GM23338 (cell line): ENCODE data around the gene PPM1F. TPM values are rescaled to one million over a fixed set of nuclear protein-coding genes. Genes with fewer than 3 reads are reported as not detected.

Source experiments
- ATAC-seq: fragments of 200-7000 bp; cut with Tn5 transposase; 3 replicates; pipeline ENCODE4 v1.9.1; 2020
- DNase-seq: peaks from one replicate; pipeline ENCODE4 v3.0.0-alpha.2; 2015; ENCODE audit warnings: low spot score
- H2AFZ ChIP-seq: fragments of 200-600 bp; sonication (generic); 2 replicates; pipeline ENCODE4 v1.8.0; 2016; ENCODE audit warnings: antibody characterized with exemption, mild to moderate bottlenecking, moderate library complexity
- H3F3A ChIP-seq: fragments of 200-600 bp; sonication (generic); replicated peaks from 2 replicates; pipeline ENCODE4 v1.8.0; 2017; ENCODE audit warnings: antibody characterized with exemption, mixed run types, low read depth
- H3K27ac ChIP-seq: fragments of 200-600 bp; sonication (generic); 2 replicates; pipeline ENCODE4 v1.6.1; 2016; ENCODE audit warnings: low read depth
- H3K27me3 ChIP-seq: fragments of 200-600 bp; sonication (generic); 2 replicates; pipeline ENCODE4 v1.8.0; 2016; ENCODE audit warnings: mild to moderate bottlenecking, mixed run types, moderate library complexity; ENCODE audit not compliant: insufficient read depth
- H3K36me3 ChIP-seq: fragments of 200-600 bp; sonication (generic); 2 replicates; pipeline ENCODE4 v1.8.0; 2016; ENCODE audit warnings: mild to moderate bottlenecking; ENCODE audit not compliant: insufficient read depth
- H3K4me1 ChIP-seq: fragments of 200-600 bp; sonication (generic); 2 replicates; pipeline ENCODE4 v1.8.0; 2016; ENCODE audit warnings: mild to moderate bottlenecking, moderate library complexity; ENCODE audit not compliant: insufficient read depth
- H3K4me2 ChIP-seq: fragments of 200-600 bp; sonication (generic); 2 replicates; pipeline ENCODE4 v1.7.1; 2017; ENCODE audit warnings: mixed run types
- H3K4me3 ChIP-seq: fragments of 200-600 bp; sonication (generic); 2 replicates; pipeline ENCODE4 v1.6.1; 2016; ENCODE audit warnings: mixed run types
- H3K79me2 ChIP-seq: fragments of 200-600 bp; sonication (generic); replicated peaks from 2 replicates; pipeline ENCODE4 v1.8.0; 2017; ENCODE audit warnings: mild to moderate bottlenecking; ENCODE audit not compliant: insufficient read depth
- H3K9me2 ChIP-seq: fragments of 200-600 bp; sonication (generic); 2 replicates; pipeline ENCODE4 v1.8.0; 2017; ENCODE audit not compliant: insufficient read depth
- H4K20me1 ChIP-seq: fragments of 200-600 bp; sonication (generic); replicated peaks from 2 replicates; pipeline ENCODE4 v1.8.0; 2017; ENCODE audit warnings: mild to moderate bottlenecking; ENCODE audit not compliant: insufficient read depth
- H3K27ac Mint-ChIP-seq: 2 replicates; pipeline ENCODE4 v1.8.0; 2020; ENCODE audit warnings: inconsistent platforms, mild to moderate bottlenecking, moderate library complexity, mixed read lengths
- H3K27me3 Mint-ChIP-seq: 3 replicates; pipeline ENCODE4 v1.8.0; 2022; ENCODE audit warnings: low read depth, mild to moderate bottlenecking, moderate library complexity, mixed read lengths, inconsistent platforms; ENCODE audit not compliant: insufficient read depth, poor library complexity
- H3K36me3 Mint-ChIP-seq: 3 replicates; pipeline ENCODE4 v1.8.0; 2021; ENCODE audit warnings: low read depth, mild to moderate bottlenecking, inconsistent platforms, moderate library complexity, mixed read lengths
- H3K4me1 Mint-ChIP-seq: 3 replicates; pipeline ENCODE4 v1.8.0; 2020; ENCODE audit warnings: mild to moderate bottlenecking, inconsistent platforms, mixed read lengths
- H3K4me3 Mint-ChIP-seq: 3 replicates; pipeline ENCODE4 v1.8.0; 2021; ENCODE audit warnings: moderate library complexity, mild to moderate bottlenecking, inconsistent platforms, mixed read lengths
- H3K9me3 Mint-ChIP-seq: 3 replicates; pipeline ENCODE4 v1.8.0; 2020; ENCODE audit warnings: moderate library complexity, mild to moderate bottlenecking, inconsistent platforms, mixed read lengths
- CREB1 ChIP-seq: fragments of 250-450 bp; sonication (Bioruptor Pico); IDR thresholded peaks from 2 replicates; pipeline ENCODE4 v1.5.0; 2020; ENCODE audit warnings: low read depth, mild to moderate bottlenecking, moderate library complexity
- EZH2 ChIP-seq: fragments of 200-600 bp; sonication (generic); IDR thresholded peaks from one replicate; pipeline ENCODE4 v1.8.0; 2017; ENCODE audit warnings: antibody characterized with exemption, mild to moderate bottlenecking, low read depth; ENCODE audit not compliant: unreplicated experiment
- EZH2phosphoT487 ChIP-seq: fragments of 200-600 bp; sonication (generic); IDR thresholded peaks from one replicate; pipeline ENCODE4 v1.8.1; 2018; ENCODE audit warnings: antibody characterized with exemption; ENCODE audit not compliant: unreplicated experiment
- JUNB ChIP-seq: IDR thresholded peaks from one replicate; pipeline ENCODE4 v1.6.1; 2016; ENCODE audit warnings: antibody characterized with exemption; ENCODE audit not compliant: unreplicated experiment
- NANOG ChIP-seq: IDR thresholded peaks from 2 replicates; pipeline ENCODE4 v1.6.1; 2016; ENCODE audit warnings: antibody characterized with exemption, borderline replicate concordance
- POLR2AphosphoS5 ChIP-seq: IDR thresholded peaks from 2 replicates; pipeline ENCODE4 v1.6.1; 2016; ENCODE audit warnings: antibody characterized with exemption, low read depth
- REST ChIP-seq: IDR thresholded peaks from one replicate; pipeline ENCODE4 v1.6.1; 2018; ENCODE audit warnings: antibody characterized with exemption; ENCODE audit not compliant: unreplicated experiment
- STAT1 ChIP-seq: IDR thresholded peaks from one replicate; pipeline ENCODE4 v1.6.1; 2016; ENCODE audit warnings: antibody characterized with exemption; ENCODE audit not compliant: unreplicated experiment
- ZNF114 ChIP-seq: fragments of 250-450 bp; sonication (Bioruptor Pico); IDR thresholded peaks from 2 replicates; pipeline ENCODE4 v1.5.0; 2020; ENCODE audit warnings: mild to moderate bottlenecking, moderate library complexity
- ZNF331 ChIP-seq: fragments of 250-450 bp; sonication (Bioruptor Pico); IDR thresholded peaks from 2 replicates; pipeline ENCODE4 v1.5.0; 2020; ENCODE audit warnings: low read depth, mild to moderate bottlenecking, moderate library complexity
- ZNF462 ChIP-seq: fragments of 250-450 bp; sonication (Bioruptor Pico); IDR thresholded peaks from 2 replicates; pipeline ENCODE4 v1.5.0; 2020; ENCODE audit warnings: mild to moderate bottlenecking, moderate library complexity
- polyA plus RNA-seq: library from polyadenylated mRNA; unstranded; fragments of >200 nt; fragmentation: Nextera tagmentation; extraction: Ambion mirVana; gene quantifications from 2 replicates; pipeline ENCODE4 v1.2.1, GENCODE V29; 2016
- total RNA-seq: library from RNA; depleted of rRNA; stranded (reverse); fragments of >200 nt; shearing (Covaris generic); gene quantifications from 2 replicates; pipeline ENCODE4 v1.2.3, GENCODE V29; 2014
- TF ChIP-seq, protein P1 (sequence below): IDR thresholded peaks from 2 replicates; pipeline ENCODE4 v1.6.1; 2016; ENCODE audit warnings: antibody characterized with exemption
- TF ChIP-seq, protein P2 (sequence below), 2 experiments: fragments of 200-600 bp in 1 of 2; sonication (generic) in 1 of 2; conservative IDR thresholded peaks; 2 replicates each; pipeline versions ENCODE4 v1.5.1 to v1.6.1; 2016 to 2017; ENCODE audit warnings: antibody characterized with exemption in 2 of 2, low read depth in 2 of 2, mild to moderate bottlenecking in 2 of 2, moderate library complexity in 1 of 2

PPM1F gene
- total and polyA plus RNA-seq, 2 experiments from 2014 or later = 7.1 to 29.3 TPM

DNA sequence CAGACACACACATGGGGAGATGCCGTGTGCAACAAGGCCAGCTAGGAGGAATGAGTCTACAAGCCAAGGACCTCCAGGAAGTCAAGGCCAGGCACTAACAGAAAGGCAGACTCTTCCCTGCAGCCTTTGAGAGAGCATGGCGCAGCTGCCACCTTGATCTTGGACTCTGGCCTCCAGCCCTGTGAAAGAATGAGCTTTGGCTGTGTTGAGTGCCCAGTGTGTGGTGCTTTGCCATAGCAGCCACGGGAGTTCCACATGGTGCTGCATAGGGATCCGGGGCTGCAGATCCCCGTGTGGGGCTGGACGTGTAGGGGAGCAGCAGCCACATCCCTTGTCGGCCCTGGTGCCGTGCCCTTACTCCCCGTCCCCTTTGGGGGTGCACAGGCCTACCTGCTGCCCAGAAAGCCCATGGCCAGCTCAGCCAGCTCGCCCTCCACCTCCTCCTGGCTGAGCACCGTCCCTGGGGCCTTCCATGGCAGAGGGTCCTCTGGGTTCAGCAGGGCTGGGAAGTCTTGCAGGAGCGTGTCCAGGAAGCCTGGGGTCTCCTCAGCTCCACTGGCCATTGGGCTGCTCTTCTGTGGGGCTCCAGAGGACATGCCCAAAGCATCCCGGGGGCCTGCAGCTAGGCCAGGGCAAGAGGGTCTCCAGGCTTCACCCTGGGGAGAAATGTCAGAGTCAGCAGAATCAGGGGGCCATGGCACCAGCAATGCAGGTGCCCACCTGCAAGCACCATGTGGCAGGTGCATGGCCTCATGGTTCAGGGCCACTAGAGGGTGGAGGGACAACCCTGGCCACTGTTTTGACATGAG, 7.0 kb downstream of the PPM1F start:
- no peak overlapping the region for H3K27ac Mint-ChIP-seq

More for the DNA sequence above, 7.0 kb downstream of the PPM1F start:
- ATAC-seq = no peak
- Histone ChIP-seq H3K4me2 (no peak overlapping the region), H3K27ac (no peak overlapping the region), H3K36me3 (no peaks in the 10 kb centered on the region; the same call in 1 of the 2 replicates), H3K79me2 (no peaks in the 10 kb centered on the region), H3K27me3 (no peaks in the 10 kb centered on the region), H3K9me2 (no peaks in the 10 kb centered on the region), H3K4me3 (no peak overlapping the region), H3K4me1 (peaks cover 8% of the 10 kb centered on the region; the same call in 1 of the 2 replicates), H2AFZ (no peak overlapping the region), H3F3A (no peaks in the 10 kb centered on the region), H4K20me1 (peaks cover 1% of the 10 kb centered on the region; the same call in 1 of the 2 replicates)
- H3K27me3 Mint-ChIP-seq = peaks cover 9% of the 10 kb centered on the region
- H3K4me1 Mint-ChIP-seq = peaks cover 25% of the 10 kb centered on the region
- DNase-seq = no peak
- TF ChIP-seq POLR2AphosphoS5 = no peak
- TF ChIP-seq ZNF114 (CRISPR knock-in tag) = no peak
- no peak for TF ChIP-seq JUNB
- no peak for TF ChIP-seq NANOG
- no peak for TF ChIP-seq ZNF462 (CRISPR knock-in tag)
- TF ChIP-seq EZH2 = no peak
- TF ChIP-seq ZNF331 (CRISPR knock-in tag) = no peak
- TF ChIP-seq, protein P1, sequence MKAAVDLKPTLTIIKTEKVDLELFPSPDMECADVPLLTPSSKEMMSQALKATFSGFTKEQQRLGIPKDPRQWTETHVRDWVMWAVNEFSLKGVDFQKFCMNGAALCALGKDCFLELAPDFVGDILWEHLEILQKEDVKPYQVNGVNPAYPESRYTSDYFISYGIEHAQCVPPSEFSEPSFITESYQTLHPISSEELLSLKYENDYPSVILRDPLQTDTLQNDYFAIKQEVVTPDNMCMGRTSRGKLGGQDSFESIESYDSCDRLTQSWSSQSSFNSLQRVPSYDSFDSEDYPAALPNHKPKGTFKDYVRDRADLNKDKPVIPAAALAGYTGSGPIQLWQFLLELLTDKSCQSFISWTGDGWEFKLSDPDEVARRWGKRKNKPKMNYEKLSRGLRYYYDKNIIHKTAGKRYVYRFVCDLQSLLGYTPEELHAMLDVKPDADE = no peak
- no peak for TF ChIP-seq CREB1 (CRISPR knock-in tag)
- TF ChIP-seq STAT1 = no peak
- TF ChIP-seq REST = no peak
- no peak for TF ChIP-seq EZH2phosphoT487
- TF ChIP-seq, protein P2, sequence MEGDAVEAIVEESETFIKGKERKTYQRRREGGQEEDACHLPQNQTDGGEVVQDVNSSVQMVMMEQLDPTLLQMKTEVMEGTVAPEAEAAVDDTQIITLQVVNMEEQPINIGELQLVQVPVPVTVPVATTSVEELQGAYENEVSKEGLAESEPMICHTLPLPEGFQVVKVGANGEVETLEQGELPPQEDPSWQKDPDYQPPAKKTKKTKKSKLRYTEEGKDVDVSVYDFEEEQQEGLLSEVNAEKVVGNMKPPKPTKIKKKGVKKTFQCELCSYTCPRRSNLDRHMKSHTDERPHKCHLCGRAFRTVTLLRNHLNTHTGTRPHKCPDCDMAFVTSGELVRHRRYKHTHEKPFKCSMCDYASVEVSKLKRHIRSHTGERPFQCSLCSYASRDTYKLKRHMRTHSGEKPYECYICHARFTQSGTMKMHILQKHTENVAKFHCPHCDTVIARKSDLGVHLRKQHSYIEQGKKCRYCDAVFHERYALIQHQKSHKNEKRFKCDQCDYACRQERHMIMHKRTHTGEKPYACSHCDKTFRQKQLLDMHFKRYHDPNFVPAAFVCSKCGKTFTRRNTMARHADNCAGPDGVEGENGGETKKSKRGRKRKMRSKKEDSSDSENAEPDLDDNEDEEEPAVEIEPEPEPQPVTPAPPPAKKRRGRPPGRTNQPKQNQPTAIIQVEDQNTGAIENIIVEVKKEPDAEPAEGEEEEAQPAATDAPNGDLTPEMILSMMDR (conservative IDR thresholded peaks at IDR 0.05; ENCODE audit: low read depth in 2 of 2) = no peak
- H3K4me3 Mint-ChIP-seq = no peak overlapping the region
- peaks cover 10% of the 10 kb centered on the region; the same call in 2 of the 3 replicates for H3K36me3 Mint-ChIP-seq
- no peaks in the 10 kb centered on the region for H3K9me3 Mint-ChIP-seq
